KBM-7 (cell line): Measurements from ENCODE around the gene MAG.

ENCODE experiments used
- DNase-seq: peaks from one replicate; pipeline ENCODE4 v3.0.0-alpha.2; 2015
- in situ Hi-C: fragments of 300-500 bp; cut with MboI; formaldehyde crosslinking; loops from 2 replicates; pipeline ENCODE4 v1.14.3; 2020; ENCODE audit warnings: low sequenced_read_pairs, low pct_unique_long_range_greater_than_20kb, mixed read lengths

The MAG gene, protein sequence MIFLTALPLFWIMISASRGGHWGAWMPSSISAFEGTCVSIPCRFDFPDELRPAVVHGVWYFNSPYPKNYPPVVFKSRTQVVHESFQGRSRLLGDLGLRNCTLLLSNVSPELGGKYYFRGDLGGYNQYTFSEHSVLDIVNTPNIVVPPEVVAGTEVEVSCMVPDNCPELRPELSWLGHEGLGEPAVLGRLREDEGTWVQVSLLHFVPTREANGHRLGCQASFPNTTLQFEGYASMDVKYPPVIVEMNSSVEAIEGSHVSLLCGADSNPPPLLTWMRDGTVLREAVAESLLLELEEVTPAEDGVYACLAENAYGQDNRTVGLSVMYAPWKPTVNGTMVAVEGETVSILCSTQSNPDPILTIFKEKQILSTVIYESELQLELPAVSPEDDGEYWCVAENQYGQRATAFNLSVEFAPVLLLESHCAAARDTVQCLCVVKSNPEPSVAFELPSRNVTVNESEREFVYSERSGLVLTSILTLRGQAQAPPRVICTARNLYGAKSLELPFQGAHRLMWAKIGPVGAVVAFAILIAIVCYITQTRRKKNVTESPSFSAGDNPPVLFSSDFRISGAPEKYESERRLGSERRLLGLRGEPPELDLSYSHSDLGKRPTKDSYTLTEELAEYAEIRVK

DNA sequence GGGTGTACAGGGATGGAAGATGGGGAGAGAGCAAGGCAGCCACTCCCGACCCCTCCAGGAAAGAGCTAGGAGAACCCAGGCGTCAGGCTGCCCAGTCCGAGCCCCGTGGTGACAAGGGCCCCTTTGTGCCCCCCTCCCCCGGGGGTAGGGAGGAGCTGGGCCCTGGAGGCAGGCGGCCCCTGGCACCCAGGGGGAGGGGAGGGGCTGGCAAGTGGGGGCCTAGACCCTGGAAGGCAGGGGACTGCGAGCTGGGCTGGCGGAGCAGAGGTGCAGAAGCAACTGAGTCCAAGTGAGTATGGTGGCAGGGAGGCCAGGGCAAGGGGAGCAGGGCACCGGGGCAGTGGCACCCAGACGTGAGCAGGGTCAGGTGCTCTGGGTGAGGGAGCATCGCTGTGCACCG, at the start of gene MAG:
MAG (plus strand) TSS at position 246 of the 400 bp plus-strand sequence. CDS start 3,248 bp downstream, outside the sequence.
- in situ Hi-C loops = no loop called here
- no peak for DNase-seq

GRCh38 chr19:35246466-35247092, 45.4 kb upstream of the MAG start:
- DNase-seq = no peak
- in situ Hi-C loops = no loop called here

DNA sequence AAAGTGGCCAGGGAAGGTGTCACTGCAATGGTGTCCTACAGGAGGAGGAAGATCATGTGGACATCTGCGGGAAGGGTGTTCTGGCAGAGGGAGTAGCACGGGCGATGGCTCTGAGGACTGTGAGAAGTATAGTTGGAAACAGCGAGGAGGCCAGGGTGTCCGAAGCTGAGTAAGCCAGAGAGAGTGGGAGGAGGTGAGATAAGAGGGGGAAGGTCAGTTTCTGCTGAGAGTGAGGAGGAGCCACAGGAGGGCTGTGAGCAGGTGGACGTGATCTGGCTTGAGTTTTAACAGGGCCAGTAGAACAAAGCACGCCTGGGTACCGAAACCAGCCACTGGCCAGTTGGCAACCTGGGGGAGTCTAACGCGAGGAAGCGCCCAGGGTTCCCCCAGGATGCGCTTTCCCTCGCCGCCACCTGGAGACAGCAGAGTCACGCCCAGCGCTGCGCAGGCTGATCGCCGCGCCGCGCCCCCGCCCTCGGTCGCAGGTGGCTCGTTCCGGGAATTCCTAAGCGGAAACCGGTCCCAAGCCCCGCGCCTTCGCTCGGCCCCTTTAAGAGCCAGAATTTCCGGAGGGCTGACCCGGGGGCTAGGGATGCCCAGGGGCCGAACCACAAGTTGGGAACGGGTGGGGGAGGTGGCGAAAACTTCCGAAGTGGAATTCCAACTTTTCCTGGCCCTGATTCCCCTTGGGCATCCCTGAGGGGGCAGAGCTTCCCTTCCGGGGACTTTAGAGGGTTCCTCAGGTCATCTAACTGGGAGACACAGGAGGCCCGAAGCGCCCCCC, 44.2 kb upstream of the MAG start:
- DNase-seq = no peak
- in situ Hi-C loops = no loop called here

DNA sequence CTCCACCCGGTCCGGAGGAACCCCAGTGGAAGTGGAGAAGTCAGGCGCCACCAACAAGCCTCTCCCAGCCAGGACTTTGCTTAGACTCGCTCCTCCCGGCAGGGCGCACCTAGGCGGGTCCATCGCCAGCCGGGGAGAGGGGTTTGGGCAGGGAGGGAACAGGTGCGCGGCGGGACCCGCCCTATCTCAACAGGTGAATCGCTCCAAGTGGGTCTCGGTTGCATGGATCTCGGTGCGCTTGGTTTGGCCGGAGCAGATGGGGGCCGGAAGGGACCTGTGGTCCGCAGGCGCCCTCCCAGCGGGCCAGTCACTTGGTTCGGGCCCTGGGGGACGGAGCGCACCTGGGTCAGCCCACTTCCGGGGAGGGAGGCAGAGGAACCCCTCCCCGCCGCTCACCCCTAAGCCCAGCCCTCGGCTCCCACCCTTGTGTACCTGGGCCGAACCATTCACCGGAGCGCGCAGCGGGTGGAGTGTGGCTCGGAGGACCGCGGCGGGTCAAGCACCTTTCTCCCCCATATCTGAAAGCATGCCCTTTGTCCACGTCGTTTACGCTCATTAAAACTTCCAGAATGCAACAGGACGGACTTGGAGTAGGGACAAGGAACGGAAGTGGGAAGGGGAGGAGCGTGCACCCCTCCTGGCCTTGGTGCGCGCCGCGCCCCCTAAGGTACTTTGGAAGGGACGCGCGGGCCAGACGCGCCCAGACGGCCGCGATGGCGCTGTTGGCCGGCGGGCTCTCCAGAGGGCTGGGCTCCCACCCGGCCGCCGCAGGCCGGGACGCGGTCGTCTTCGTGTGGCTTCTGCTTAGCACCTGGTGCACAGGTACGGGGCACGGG, 43.4 kb upstream of the MAG start, which contains the start of gene LSR:
LSR (plus strand) TSS at position 693 of the 836 bp plus-strand sequence; CDS start at position 714, 21 bp downstream.
- in situ Hi-C loops = no loop called here
- DNase-seq = no peak

- in situ Hi-C loops = no loop called here
- no peak for DNase-seq
Measured at GRCh38 chr19:35249146-35249847, 42.7 kb upstream of the MAG start.

GRCh38 chr19:35249848-35250711, 41.9 kb upstream of the MAG start:
- DNase-seq = no peak
- in situ Hi-C loops = no loop called here

DNA sequence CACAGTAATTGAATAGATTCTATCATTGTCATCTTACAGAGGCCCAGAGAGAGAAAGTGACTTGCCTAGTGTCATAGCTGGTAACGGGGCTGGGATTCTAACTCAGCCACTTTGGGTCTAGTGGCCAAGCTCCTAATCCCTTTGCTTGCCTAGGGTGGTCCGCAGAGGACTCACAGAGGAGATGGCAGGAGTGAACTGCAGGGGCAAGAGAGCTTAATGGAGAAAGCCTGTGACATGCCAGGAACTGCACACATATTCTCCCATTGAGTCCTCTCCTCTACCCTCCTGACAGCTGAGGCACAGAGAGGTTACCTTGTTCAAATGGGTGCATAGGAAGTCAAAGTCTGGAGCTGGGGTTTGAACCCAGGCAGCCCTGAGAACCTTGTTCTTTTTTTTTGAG, 40.5 kb upstream of the MAG start:
- in situ Hi-C loops = no loop called here
- DNase-seq = no peak

DNA sequence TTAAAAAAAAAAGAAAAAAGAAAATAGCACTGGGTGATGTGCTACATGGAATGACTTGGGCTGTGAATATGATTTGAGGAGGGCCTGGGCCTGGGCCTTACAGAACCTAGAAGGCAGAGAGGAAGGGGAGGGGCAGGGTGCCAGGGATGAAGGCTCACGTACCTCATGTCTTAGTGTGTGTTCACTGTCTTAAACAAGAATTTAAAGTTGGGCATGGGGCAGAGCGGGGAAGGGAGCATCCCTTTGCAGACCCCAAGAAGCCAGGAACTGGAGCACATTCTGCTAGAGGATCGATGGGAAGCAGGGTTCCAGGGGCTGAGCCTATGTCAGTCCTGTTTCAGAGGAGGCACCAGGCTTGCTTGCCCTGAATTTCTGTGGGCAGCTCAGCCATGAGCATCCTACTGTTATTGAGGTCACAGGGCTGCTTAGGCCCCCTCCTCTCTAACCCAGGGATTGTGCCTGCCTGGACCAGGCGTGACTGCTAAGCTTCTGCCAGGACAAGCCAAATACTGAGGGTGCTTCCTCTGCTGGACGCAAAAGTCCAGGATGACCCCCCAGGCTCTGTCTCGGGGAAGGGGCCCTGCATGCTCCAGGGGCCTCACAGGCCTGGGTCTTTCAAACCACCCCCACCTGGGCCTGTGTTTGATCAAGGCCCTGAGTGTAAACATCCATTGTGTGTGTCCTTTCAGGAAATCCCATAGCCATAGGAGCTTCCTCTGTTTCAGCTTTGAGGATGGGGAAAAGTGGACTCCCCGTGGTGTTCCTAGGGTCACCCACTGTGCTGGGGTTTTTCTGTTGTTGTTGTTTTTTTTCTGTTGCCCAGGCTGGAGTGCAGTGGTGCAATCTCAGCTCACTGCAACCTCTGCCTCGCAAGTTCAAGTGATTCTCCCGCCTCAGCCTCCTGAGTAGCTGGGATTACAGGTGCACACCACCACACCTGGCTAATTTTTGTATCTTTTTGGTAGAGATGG, 38.4 kb upstream of the MAG start:
- no peak for DNase-seq
- in situ Hi-C loops = no loop called here

DNA sequence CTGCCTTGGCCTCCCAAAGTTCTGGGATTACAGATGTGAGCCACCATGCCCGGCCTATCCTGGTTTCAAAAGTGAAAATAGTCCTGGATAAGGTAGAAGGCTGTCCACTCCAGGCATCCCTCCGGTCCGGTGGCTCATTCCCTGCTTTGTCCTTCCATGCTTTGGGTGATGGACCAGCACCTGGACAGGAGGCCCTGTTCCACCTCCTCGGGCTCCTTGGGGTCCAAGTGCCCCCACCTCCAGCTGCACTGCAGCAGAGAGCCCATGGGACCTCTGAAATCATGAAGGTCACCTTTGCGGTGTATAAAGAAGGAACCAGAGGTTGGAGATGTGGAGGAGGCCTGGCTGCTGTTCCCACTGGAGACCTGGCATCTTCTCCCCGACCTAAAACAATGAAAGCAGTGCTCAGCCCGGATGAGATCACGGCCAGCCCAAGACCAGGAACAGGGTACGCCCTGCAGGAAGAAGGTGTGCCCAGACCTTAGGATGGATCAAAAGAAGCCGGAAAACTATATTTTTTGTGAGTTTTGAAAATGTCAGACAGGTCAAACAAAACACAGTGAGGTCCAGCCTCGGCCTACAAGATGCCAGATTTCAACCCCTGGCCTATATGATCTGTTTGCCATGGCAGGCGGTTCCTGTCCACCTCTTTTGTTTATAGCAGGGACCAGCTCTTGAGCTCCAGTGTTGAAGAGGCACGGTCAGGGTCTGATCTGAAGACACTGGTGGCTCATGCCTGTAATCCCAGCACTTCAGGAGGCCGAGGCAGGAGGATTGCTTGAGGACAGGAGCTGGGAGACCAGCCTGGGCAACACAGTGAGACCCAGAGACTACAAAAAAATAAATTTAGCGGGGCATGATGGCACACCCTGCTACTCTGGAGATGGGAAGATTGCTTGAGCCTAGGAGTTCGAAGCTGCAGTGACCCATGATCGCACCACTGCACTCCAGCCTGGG, 37.3 kb upstream of the MAG start:
- DNase-seq = no peak
- in situ Hi-C loops = no loop called here

DNA sequence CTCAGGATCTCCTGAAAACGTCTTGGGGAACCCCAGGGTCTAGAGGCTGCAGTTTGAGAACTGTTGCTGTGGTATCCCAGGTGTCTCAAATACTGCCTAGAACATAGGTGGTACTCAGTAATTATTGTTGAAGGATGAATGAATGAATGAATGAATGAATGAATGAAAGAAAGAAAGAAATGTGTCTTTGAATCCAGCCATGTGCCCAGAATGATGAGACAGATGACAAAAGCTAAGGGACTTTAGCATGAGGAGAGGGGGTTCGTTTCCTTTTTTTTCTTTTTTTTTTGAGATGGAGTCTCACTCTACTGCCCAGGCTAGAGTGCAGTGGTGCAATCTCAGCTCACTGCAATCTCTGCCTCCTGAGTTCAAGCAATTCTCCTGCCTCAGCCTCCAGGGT, 35.4 kb upstream of the MAG start:
- in situ Hi-C loops = no loop called here
- no peak for DNase-seq

DNA sequence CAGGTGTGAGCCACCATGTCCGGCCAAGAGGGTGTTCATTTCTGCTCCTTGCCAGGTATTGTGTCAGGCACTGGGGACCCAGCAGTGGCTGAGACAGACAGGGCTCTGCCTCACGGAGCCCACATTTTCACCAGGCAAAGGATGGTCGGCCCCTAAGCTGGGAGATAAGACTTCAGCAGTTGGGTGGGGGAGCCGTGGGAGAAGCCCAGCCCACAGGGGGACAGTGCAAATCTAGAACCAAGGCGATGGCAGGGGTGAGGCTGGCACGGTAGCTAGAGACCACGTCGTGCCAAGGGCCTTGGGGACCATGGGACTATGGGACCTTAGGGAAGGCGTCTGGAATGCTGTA, 34.9 kb upstream of the MAG start:
- in situ Hi-C loops = no loop called here

DNA sequence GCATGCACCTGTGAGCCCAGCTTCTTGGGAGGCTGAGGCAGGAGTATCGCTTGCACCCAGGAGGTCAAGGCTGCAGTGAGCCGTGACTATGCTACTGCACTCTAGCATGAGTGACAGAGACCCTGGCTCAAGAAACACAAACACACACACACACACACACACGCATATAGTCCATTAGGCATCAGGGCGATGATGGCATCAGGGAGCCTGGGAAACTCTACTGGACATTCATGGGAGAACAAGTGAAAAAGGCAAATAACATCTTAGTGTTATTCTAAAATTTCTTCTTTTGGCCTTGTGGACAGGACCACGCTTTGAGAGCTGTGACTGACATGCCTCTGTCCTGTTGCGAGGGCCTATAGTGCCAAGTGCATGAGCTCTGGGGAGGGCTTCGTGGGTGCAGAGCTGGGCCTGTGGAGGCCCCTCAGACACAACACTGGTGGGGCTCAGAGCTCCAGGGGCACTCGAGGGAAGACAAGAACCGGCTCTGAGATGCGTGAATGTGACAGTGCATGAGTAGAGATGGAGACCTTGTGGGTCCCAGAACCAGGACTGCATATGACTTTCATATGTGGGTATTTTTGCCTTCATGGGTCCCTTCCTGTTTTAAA, 31.2 kb upstream of the MAG start:
- DNase-seq = no peak
- in situ Hi-C loops = no loop called here

More for the DNA sequence above, 34.9 kb upstream of the MAG start:
- no peak for DNase-seq

DNA sequence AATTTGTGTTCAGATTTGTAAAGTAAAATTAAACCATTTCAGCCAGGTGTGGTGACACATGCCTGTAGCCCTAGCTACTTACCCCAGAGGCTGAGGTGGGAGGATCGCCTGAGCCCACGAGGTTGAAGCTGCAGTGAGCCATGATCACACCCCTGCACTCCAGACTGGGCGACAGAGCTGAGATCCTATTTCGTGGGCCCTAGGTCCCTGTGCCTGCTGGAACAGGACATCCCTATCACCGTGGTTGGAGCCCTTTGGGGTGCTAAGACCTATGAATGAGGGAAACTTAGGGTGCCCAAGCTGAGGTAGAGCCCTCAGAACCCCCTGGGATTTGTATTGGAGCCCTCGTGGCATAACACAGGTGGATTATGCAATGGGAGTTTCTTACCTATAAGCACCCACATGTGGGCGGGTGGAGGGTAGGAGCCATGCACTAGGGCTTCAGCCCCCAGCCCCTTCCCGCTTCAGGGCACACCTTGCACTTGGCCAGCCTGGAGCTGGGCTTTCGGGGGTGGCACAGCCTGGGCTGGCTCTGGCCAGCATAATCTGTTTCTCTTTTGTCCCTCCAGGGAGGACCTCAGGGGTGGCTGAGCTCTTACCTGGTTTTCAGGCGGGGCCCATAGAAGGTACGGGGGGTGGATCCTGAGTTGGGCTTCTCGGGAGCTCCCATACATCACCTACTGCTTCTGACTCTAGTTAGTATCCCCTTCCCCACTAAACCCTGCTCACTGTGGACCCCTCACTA, 30.4 kb upstream of the MAG start:
- DNase-seq = no peak
- in situ Hi-C loops = no loop called here

- no peak for DNase-seq
- in situ Hi-C loops = no loop called here
Measured at GRCh38 chr19:35262101-35262761, 29.7 kb upstream of the MAG start.
